SK-N-MC (cell line): ENCODE results near the gene ITIH6.
A peak's percentile ranks its signal among the peaks of the same experiment; 100 is the strongest.
"Not testable (repeated sequence)": the region's sequence is repeated elsewhere in the genome, so short reads cannot be mapped to it uniquely, and the experiment has no call there.

Source experiments
- DNase-seq: peaks from one replicate; pipeline ENCODE4 v3.0.0-alpha.2; 2011; ENCODE audit warnings: low read depth, low spot score
- H3K27ac ChIP-seq: fragments of 200-600 bp; sonication (generic); 2 replicates; pipeline ENCODE4 v1.5.1; 2016; ENCODE audit warnings: mixed run types
- H3K36me3 ChIP-seq: fragments of 200-600 bp; sonication (generic); 2 replicates; pipeline ENCODE4 v1.6.1; 2017; ENCODE audit warnings: antibody characterized with exemption, low read length, mixed read lengths; ENCODE audit not compliant: insufficient read depth
- H3K4me3 ChIP-seq: fragments of 200-600 bp; sonication (generic); 2 replicates; pipeline ENCODE4 v1.5.1; 2016
- H3K9ac ChIP-seq: fragments of 200-600 bp; sonication (generic); 2 replicates; pipeline ENCODE4 v1.8.0; 2017; ENCODE audit warnings: mixed run types, mixed read lengths; ENCODE audit not compliant: insufficient read length
- H3K9me3 ChIP-seq: fragments of 200-600 bp; sonication (generic); 2 replicates; pipeline ENCODE4 v1.6.1; 2017; ENCODE audit warnings: low read depth, mild to moderate bottlenecking, antibody characterized with exemption, low read length, moderate library complexity, mixed read lengths
- EZH2 ChIP-seq: fragments of 200-600 bp; sonication (generic); IDR thresholded peaks from one replicate; pipeline ENCODE4 v1.6.1; 2017; ENCODE audit warnings: antibody characterized with exemption
- FOXP2 ChIP-seq: optimal IDR thresholded peaks from 2 replicates; pipeline ENCODE3; 2011; ENCODE audit warnings: mild to moderate bottlenecking, moderate library complexity; ENCODE audit not compliant: insufficient read depth; ENCODE audit errors: extremely low read length, control extremely low read depth
- POLR2AphosphoS5 ChIP-seq: IDR thresholded peaks from 2 replicates; pipeline ENCODE4 v1.6.1; 2012; ENCODE audit warnings: mild to moderate bottlenecking, low read depth, low read length, borderline replicate concordance

The ITIH6 gene

GRCh38 chrX:54785901-54786300, 12.2 kb downstream of the ITIH6 start:
- Histone ChIP-seq H3K36me3 (no peaks in the 10 kb centered on the region), H3K9me3 (no peaks in the 10 kb centered on the region), H3K9ac (no peak overlapping the region), H3K4me3 (no peak overlapping the region), H3K27ac (no peak overlapping the region)
- no peak for DNase-seq
- TF ChIP-seq EZH2 (no peak), FOXP2 (no peak), POLR2AphosphoS5 (no peak)

GRCh38 chrX:54776987-54777672, 20.9 kb downstream of the ITIH6 start:
- H3K27ac ChIP-seq, result no peak overlapping the region
- DNase-seq, result no peak
- no peaks in the 10 kb centered on the region for H3K9me3 ChIP-seq
- H3K36me3 ChIP-seq, result no peaks in the 10 kb centered on the region
- TF ChIP-seq FOXP2 (no peak), EZH2 (no peak), POLR2AphosphoS5 (no peak)
- H3K4me3 ChIP-seq, result no peak overlapping the region
- H3K9ac ChIP-seq, result no peak overlapping the region

- Histone ChIP-seq H3K9me3 (no peaks in the 10 kb centered on the region), H3K4me3 (no peak overlapping the region), H3K9ac (no peak overlapping the region), H3K27ac (no peak overlapping the region), H3K36me3 (no peaks in the 10 kb centered on the region)
- no peak for TF ChIP-seq EZH2
- no peak for TF ChIP-seq FOXP2
- no peak for TF ChIP-seq POLR2AphosphoS5
- DNase-seq, result no peak
Measured at GRCh38 chrX:54776061-54776460, 22.0 kb downstream of the ITIH6 start.

- DNase-seq, H3K36me3 ChIP-seq, H3K9me3 ChIP-seq, H3K9ac ChIP-seq: not testable (repeated sequence)
- Histone ChIP-seq H3K4me3 (peak overlapping the region; percentile 51), H3K27ac (peak overlapping the region; percentile 90)
Measured at GRCh38 chrX:54774391-54775094, 23.5 kb downstream of the ITIH6 start.

GRCh38 chrX:54758114-54759055, 39.7 kb downstream of the ITIH6 start:
- no peaks in the 10 kb centered on the region for H3K9me3 ChIP-seq
- H3K9ac ChIP-seq, result no peak overlapping the region
- TF ChIP-seq FOXP2 (no peak), EZH2 (no peak), POLR2AphosphoS5 (no peak)
- no peak overlapping the region for H3K4me3 ChIP-seq
- DNase-seq, result no peak
- no peaks in the 10 kb centered on the region for H3K36me3 ChIP-seq
- H3K27ac ChIP-seq, result no peak overlapping the region

- no peak overlapping the region for H3K4me3 ChIP-seq
- H3K36me3 ChIP-seq, result no peaks in the 10 kb centered on the region
- no peaks in the 10 kb centered on the region for H3K9me3 ChIP-seq
- DNase-seq, result no peak
- H3K9ac ChIP-seq, result no peak overlapping the region
- no peak overlapping the region for H3K27ac ChIP-seq
- TF ChIP-seq EZH2, result no peak
- no peak for TF ChIP-seq FOXP2
- no peak for TF ChIP-seq POLR2AphosphoS5
Measured at GRCh38 chrX:54754854-54755253, 43.2 kb downstream of the ITIH6 start.

GRCh38 chrX:54748626-54749025, 49.4 kb downstream of the ITIH6 start:
- no peak for DNase-seq
- no peak overlapping the region for H3K4me3 ChIP-seq

GRCh38 chrX:54747733-54748393, 50.2 kb downstream of the ITIH6 start:
- DNase-seq, result no peak
- Histone ChIP-seq H3K4me3 (no peak overlapping the region), H3K36me3 (no peaks in the 10 kb centered on the region), H3K9me3 (no peaks in the 10 kb centered on the region), H3K9ac (no peak overlapping the region), H3K27ac (no peak overlapping the region)
- no peak for TF ChIP-seq POLR2AphosphoS5
- no peak for TF ChIP-seq EZH2
- no peak for TF ChIP-seq FOXP2

More at GRCh38 chrX:54748626-54749025, 49.4 kb downstream of the ITIH6 start:
- Histone ChIP-seq H3K27ac (no peak overlapping the region), H3K36me3 (no peaks in the 10 kb centered on the region), H3K9me3 (no peaks in the 10 kb centered on the region), H3K9ac (no peak overlapping the region)
- TF ChIP-seq POLR2AphosphoS5, result no peak
- TF ChIP-seq FOXP2, result no peak
- no peak for TF ChIP-seq EZH2
